ENCODE results near the gene NEK9. TPM values are rescaled to one million over a fixed set of nuclear protein-coding genes. Genes with fewer than 3 reads are reported as not detected.

The NEK9 gene
- total RNA-seq, 1 experiment from 2014 or later, result 103 TPM

- H3K36me3 ChIP-seq (ENCODE audit: insufficient read depth, low read length), result peaks cover 77% of the 10 kb centered on the region
Observed at GRCh38 chr14:75032939-75033338, 93.9 kb downstream of the NEK9 start.

GRCh38 chr14:75030147-75030546 lies 96.7 kb downstream of the NEK9 start:
- no peak overlapping the region for H3K4me2 ChIP-seq (ENCODE audit: low read depth, low read length, poor library complexity, severe bottlenecking)
- peaks cover 76% of the 10 kb centered on the region for H3K36me3 ChIP-seq (ENCODE audit: insufficient read depth, low read length)
- H3K27me3 ChIP-seq (ENCODE audit: low read length), result no peaks in the 10 kb centered on the region
- no peak overlapping the region for H3K9ac ChIP-seq (ENCODE audit: low read length)
- H3K79me2 ChIP-seq (ENCODE audit: low read length), result no peaks in the 10 kb centered on the region
- no peak overlapping the region for H3K27ac ChIP-seq (ENCODE audit: low read length)
- H3K4me3 ChIP-seq (ENCODE audit: low read length), result no peak overlapping the region
- H3K9me3 ChIP-seq (ENCODE audit: low read length), result no peaks in the 10 kb centered on the region
- H3K9me2 ChIP-seq (replicated peaks; ENCODE audit: insufficient read depth, low read length), result no peaks in the 10 kb centered on the region
- no peaks in the 10 kb centered on the region for H3K4me1 ChIP-seq (ENCODE audit: low read length)
- no peak for DNase-seq
- H2AFZ ChIP-seq (ENCODE audit: low read length), result no peak overlapping the region
- H4K20me1 ChIP-seq (ENCODE audit: insufficient read depth, low read depth, low read length), result no peaks in the 10 kb centered on the region

More at GRCh38 chr14:75032939-75033338, 93.9 kb downstream of the NEK9 start:
- Histone ChIP-seq H3K27me3 (ENCODE audit: low read length) (no peaks in the 10 kb centered on the region), H3K79me2 (ENCODE audit: low read length) (peaks cover 3% of the 10 kb centered on the region; the same call in 1 of the 2 replicates), H3K9me3 (ENCODE audit: low read length) (no peaks in the 10 kb centered on the region), H3K4me3 (ENCODE audit: low read length) (no peak overlapping the region), H4K20me1 (ENCODE audit: insufficient read depth, low read depth, low read length) (no peaks in the 10 kb centered on the region), H3K27ac (ENCODE audit: low read length) (no peak overlapping the region), H3K9ac (ENCODE audit: low read length) (no peak overlapping the region), H3K9me2 (replicated peaks; ENCODE audit: insufficient read depth, low read length) (no peaks in the 10 kb centered on the region), H2AFZ (ENCODE audit: low read length) (no peak overlapping the region), H3K4me2 (ENCODE audit: low read depth, low read length, poor library complexity, severe bottlenecking) (no peak overlapping the region), H3K4me1 (ENCODE audit: low read length) (no peaks in the 10 kb centered on the region)
- DNase-seq, result no peak

Small RNAs within 50 kb of the gene (small RNA-seq; reads per million reads assigned to genes)
- 0.16 reads per million for gene HIF1AP1

Other genes starting within 250 kb of the NEK9 start
- 101 and 105 TPM in 2 replicates for gene DLST, start 245.1 kb downstream of the NEK9 start, total RNA-seq (2014; rRNA removed; shearing (Covaris generic); ENCODE audit: low replicate concordance)
- gene RPS6KL1, start 203.8 kb downstream of the NEK9 start, total RNA-seq (2014; rRNA removed; shearing (Covaris generic); ENCODE audit: low replicate concordance), result 34.3 and 60.2 TPM in 2 replicates
- gene PGF, start 171.5 kb downstream of the NEK9 start, total RNA-seq (2014; rRNA removed; shearing (Covaris generic); ENCODE audit: low replicate concordance), result 3.5 and 8.3 TPM in 2 replicates
- gene EIF2B2, start 124.1 kb downstream of the NEK9 start, total RNA-seq (2014; rRNA removed; shearing (Covaris generic); ENCODE audit: low replicate concordance), result 86.5 and 106 TPM in 2 replicates
- gene MLH3, start 75.6 kb downstream of the NEK9 start, total RNA-seq (2014; rRNA removed; shearing (Covaris generic); ENCODE audit: low replicate concordance), result 58.3 and 71.5 TPM in 2 replicates
- 80.3 and 84.2 TPM in 2 replicates for gene ACYP1, start 63.0 kb downstream of the NEK9 start, total RNA-seq (2014; rRNA removed; shearing (Covaris generic); ENCODE audit: low replicate concordance)
- 1.1 and 2.9 TPM in 2 replicates for gene ZC2HC1C, start 57.4 kb downstream of the NEK9 start, total RNA-seq (2014; rRNA removed; shearing (Covaris generic); ENCODE audit: low replicate concordance)
- 104 and 349 TPM in 2 replicates for gene TMED10, start 49.6 kb upstream of the NEK9 start, total RNA-seq (2014; rRNA removed; shearing (Covaris generic); ENCODE audit: low replicate concordance)
- 3.8 and 5.5 TPM in 2 replicates for gene FOS, start 151.8 kb upstream of the NEK9 start, total RNA-seq (2014; rRNA removed; shearing (Covaris generic); ENCODE audit: low replicate concordance)